Stimulated activated CD4-positive, alpha-beta T cell treated with anti-CD3 and anti-CD28 coated beads, Interleukin-15, amount 100 ng/mL, for 1 hour (primary cell): ENCODE data around the gene NEDD4L.

ENCODE experiments used
- DNase-seq, 2 donors: peaks; one replicate each; pipeline ENCODE4 v3.0.0-alpha.2; 2020; ENCODE audit warnings: low read depth in 1 of 2, low spot score in 1 of 2

The NEDD4L gene

DNA sequence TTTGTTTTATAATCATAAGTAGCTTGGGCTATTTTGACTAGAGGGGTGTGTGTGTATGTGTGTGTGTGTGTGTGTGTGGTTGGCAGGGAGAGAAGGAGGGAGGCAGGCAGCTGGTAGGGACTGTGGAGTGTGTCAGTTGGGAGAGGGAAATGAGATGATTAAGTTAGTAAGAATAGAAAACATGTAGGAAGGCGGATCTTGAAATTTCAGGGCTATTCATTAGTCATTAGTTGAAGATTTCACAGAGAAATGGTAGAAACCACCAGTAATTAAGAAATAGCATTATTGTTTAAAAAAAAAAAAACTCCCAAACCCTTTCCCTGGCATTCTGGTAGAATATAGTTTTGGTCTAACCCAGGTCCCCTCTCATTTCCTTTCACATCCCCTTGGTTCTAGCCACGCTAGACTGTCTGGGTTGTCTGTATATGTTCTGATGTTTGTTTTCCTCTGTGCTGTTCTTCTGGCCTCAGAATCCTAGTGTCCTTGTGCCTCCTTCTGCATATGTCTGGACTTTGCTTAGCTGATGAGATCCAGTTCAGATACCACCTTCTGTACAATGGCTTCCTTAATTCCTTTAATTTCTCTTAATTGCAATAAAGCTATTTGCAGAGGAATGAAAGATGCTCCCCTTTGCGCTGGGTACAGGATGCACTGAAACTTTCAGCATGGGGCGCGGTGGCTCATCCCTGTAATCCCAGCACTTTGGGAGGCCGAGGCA is 161.6 kb downstream of the NEDD4L start:
- DNase-seq = no peak

DNA sequence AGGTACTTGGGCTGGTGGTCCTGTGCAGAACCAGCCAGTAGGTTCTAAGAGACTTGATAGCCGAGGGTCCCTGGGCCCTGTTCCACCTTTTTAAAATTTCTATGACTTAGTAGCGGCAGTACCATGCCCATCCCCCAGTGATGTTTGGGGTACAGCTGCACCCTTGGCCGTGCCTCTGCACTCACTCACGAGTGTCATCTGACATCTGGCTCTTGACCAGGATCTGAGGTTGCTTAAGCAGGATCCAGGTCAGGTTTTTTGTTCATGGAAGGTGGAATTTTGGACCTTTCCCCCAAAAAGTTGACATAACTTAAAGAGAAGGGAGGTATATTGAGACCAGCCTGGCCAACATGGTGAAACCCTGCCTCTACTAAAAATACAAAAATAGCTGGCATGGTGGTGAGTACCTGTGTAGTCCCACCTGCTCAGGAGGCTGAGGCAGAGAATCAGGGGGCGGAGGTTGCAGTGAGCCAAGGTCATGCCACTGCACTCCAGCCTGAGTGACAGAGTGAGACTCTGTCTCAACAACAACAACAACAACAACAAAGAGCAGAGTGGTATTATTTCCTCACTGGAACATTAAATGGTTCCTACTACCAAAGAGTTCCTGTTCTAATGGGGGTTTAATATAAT is 163.6 kb downstream of the NEDD4L start:
- DNase-seq = no peak

DNA sequence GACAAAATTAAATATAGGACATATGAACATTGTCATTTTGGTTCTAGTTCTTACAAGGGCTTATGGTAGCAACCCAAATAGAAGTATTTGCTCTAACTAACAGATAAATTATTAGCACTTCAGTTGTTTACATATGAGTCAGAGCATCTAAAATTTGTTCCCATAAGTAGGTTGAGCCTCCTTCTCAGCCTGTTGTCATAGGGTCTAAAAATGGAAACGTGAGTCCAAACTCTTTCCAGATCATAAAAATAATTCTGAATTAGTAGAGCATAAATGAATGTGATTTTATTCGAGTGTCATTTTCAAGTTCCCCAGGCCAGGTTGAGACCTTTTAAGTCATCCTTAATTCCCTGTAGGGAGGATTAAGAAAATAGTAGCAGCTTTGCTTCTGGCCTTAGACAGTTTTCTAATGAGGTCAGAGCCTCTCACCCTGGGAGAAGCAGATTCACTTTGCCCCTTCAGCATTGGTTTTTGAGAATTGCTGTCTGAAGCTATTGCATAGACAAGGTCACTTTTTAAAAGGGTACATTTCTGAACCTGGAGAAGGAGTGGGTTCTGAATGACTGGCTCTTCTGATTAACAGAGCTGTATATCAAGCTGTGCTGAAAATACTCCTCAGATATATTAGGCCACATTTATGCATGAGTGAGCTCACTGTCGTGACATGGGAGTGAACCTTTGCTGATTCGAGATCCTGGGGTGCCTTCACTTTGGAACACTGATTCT is 164.3 kb downstream of the NEDD4L start:
- no peak for DNase-seq

DNA sequence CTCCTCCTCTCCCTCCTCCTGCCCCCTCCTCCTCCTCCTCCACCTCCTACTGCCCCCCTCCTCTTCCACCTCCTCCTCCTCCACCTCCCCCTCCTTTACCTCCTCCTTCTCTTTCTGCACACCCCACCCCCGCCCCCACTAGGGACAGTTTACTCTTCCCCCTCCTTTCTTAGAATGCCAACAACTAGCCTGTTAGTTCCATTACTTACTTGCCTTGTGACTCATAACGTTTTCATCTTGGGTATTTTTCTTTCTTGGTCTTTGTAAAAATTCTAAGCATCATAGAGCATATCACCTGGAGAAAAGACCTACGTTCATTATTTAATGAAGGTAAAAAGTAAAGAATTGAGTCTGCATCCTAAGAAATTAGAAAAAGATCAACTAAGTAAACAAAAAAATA is 165.3 kb downstream of the NEDD4L start:
- DNase-seq = no peak

DNA sequence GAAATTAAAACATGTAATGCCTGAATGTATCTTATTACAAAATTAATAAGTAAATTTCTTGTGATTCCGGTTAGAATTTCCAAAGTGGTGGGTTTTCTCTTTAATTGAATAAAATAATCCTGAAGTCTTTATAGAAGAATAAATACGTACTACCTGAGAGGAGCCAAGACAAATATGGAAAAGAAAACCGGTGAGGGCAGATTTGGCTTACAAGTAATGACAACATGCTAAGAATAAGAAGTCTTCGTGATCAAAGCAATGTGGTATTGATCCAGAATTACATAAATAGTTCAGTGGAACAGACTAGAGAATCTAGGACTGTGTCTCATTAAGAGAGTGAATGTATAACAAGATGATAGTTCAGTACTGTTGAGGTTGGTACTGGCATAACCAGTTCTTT is 167.5 kb downstream of the NEDD4L start:
- DNase-seq = no peak

DNA sequence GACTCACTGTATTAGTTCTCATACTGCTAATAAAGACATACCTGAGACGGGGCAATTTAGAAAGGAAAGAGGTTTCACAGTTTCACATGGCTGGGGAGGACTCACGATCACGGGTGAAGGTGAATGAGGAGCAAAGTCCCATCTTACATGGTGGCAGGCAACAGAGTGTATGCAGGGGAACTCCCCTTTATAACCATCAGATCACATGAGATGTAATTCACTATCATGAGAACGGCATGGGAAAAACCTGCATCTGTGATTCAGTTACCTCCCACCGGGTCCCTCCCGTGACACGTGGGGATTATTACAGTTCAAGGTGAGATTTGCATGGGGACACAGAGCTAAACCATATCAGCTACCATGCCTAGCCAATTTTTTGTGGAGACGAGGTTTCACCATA is 168.2 kb downstream of the NEDD4L start:
- no peak for DNase-seq

DNA sequence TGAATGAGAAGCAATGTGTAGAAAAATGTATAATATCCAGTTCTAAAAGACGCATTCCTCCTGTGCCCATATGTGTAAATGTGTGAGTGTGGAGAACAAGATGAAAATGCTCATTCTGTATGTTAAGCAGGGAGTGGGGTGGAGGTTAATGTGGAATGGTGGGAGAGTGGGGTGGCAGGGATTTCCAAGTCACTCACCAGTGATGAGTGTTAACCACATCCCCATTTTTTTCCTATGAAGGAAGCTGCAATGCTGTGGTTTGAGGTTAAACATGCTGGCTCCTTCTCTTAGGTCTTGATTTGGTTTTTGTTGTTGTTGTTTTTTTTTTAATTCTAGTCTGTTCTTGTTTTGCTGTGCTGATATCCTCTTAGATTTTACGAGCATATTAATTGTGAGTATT is 169.4 kb downstream of the NEDD4L start:
- DNase-seq = no peak

DNA sequence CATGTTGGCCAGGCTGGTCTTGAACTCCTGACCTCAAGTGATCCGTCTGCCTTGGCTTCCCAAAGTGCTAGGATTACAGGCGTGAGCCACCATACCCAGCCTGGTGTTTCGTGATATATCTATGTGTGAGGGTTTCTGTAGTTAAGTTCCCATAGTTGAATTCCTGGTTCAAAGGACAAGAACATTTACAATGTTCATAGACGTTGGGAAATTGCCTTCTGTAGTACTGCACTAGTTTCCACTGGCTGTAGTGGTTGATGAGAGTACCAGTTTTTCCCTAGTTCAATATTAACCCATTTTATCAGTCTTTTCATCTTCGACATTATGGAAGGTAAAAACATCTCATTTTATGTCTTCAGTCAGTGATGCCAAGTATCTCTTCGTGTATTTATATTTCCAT is 171.0 kb downstream of the NEDD4L start:
- no peak for DNase-seq

DNA sequence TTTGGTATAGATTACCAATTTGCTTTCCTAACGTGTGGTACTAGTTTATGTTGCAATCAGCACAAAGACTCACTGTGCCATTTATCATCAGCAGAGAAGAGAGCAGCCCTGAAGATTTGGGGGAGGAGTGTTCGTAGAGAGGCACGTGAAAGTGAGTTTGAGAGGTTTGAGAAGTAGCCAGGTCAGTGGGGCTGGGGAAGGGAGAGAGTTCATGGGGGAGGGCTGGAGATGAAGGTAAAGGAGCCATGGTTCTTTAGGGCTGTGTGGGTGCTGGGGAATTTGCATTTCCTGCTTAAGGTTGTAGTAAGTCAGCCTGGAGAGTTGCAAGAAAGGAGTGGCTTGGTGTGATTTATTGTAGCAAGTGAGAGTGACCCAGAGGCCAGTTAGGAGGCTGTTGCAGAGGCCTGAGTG is 172.1 kb downstream of the NEDD4L start:
- no peak for DNase-seq

DNA sequence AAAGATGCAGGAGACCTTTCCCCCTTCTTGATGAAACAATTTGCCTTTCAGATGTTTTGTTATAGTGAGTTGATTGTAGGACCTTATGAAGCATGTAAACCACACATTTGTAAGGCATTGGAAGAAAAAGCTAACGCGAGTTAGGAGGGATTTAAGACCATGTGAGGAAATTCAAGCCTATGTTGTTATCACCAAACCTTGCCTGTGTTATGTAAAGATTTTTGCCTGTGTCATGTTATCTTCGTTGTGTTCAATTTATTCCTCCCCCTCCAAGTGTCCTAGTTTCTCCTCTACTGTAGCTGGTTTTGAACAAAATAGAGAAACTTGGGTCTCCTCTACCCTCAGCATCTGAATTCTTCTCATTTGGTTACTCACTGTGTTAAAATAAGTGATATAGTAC is 173.0 kb downstream of the NEDD4L start:
- no peak for DNase-seq

DNA sequence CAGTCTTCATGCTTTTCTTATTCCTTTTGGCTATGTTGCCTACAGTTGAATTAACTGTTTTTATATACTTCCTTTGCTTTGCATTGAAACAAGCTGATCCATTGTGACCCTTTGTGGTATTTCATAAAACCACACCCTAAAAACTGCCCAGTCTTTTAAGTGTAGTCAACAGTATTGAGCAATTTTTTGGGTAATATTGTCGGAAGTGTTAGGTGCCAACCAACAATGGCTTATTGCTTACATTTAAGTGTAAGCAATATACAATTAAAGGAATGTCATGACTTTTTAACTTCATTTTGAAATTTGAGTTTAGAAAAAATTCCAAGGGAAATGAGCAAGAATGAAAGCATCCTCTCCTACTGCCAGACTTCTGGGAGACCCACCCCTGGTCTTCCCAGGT is 174.1 kb downstream of the NEDD4L start:
- no peak for DNase-seq

DNA sequence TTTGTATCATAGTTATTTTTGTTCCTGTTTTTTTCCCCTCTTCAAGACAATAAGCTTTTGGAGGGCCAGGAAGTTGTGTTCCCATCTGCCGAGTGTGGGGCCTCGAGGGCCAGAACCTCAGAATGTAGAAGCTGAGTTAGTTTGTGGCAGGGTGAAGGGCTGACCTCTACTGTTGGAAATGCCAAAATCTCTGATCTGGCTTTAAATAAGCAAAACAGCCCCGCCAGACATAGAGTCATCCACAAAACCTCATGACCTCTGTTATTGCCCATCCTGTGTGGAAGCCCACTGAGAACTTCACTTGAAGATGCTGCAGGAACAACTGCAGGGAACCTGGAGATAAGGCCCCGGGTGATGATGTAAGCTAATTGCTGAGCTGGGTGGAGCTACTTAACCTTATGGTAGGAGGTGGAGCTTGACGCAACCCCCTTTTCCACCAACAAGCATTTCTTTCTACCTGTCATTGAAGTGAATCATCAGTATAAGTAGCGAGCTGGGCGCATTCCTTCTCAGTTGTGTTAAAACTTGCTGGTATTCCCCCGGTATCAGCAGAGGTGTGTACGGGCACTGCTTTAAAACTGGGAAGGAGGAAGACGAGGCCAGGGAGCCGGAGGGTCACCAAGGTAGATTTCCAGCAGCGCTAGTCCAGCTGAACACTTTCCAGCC is 177.2 kb downstream of the NEDD4L start:
- no peak for DNase-seq

DNA sequence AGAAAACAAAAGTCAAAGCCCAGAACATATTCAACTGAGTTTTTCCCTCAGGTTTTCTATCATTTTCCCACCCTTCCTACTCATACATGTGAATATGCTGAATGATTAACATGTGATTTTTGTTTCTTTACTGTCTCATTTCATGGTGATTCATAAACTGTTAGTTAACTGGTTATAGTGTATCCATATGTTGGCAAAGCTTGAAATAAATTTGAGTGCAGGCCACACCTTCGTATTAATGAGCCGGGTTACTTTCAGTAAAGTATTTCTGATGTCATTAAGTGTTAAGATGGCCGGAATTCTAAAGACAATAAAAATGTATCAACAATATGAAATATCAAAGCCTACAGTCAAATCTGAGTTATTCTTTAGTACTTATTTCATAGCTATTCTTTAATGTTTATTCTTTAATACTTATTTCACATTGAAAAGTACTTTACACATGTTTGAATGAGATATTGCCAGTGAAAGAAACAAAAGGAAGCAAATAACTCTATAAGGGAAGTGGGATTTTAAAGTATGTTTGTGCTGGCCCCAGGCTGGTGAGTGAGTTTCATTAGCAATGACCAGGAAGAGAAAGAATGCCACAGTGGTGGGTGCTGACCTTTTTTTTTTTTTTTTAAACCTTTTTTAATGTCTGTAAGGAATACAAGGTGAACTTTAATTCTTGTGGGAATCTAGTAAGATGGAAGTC is 178.6 kb downstream of the NEDD4L start:
- DNase-seq = no peak

DNA sequence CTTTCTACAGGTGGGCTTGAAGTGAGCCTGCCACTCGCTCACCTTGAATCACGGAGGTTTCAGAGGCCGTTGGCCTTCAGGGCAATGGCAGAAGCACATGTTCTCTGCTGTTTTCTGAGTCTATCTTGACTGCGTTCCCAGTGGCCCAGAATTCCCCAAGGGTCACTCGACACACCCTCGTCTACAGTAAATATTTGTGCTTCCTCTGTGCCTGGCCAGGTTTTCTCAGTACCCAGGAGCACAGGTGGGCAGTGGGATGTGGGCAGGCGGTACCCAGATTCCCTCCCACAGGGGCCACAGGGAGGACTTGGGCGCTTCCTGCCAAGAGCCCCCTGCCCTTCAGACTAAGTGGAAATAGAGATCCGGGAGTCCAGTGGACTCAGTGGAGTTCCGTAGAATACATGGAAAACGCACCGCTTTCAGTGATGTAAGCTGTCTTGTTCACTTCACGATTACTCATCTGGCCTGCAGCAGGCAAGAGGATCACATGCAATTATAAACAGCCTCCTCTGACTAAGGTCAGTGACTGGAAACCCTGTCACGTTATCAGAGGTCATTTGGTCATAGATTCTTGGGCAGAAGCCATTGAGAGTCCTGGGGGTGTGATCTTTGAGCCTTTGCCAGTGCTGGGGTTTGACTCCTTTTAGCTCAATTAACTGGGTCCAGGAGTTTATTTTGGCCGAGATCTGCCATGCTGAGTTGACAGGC is 179.8 kb downstream of the NEDD4L start:
- no peak for DNase-seq

DNA sequence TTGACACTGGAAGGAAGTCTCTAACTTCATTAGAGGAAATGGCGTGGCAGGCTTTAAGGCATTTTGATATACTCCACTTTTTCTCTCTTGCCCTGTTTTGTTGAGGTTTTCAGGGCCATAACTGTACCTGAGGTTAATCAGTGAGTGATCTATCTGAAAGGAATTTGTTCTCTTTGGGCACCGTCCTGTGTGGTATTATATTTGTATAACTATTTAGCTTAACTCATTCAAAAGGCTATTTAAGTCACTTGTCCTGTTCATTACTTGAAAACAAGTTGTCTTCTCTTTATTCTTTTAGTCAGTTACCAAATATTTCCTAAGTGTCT is 180.4 kb downstream of the NEDD4L start:
- DNase-seq = no peak

DNA sequence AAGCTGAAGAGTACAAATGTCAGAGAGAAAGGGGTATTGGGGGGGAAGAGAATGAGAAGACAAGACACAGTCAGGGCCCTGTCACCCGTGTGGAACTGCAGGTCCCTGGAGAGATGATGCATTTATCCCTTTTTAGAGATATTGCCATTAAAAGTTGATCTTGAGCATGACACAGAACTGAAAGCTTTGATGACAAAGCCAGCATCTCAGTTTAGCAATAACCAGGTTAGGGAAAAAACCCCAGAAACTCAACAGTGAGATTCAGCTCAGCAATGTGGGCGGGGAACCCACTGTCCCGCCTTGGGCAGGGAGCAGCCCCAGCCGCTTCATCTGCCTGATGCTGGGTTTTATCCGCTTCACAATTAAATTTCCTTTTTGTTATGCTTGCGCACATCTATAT is 181.1 kb downstream of the NEDD4L start:
- no peak for DNase-seq

DNA sequence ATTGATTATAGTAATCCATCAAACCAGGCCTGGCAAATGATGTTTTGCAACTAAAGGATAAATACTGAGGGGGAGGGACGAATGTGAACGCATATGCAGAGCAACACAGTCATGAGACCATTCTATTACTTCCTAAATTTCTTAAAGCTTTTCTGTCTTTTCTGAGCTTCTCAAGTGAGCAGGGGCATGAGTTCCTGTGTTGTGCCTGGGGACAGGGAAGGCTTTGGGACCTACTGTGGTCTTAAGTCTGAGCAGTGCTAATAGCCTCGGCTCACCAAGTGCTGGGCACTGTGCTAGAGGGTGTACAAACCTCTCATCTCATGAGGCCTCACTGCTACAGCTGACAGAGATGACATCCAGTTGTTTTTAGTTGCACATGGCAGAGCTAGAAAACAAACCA is 182.4 kb downstream of the NEDD4L start:
- DNase-seq = no peak

DNA sequence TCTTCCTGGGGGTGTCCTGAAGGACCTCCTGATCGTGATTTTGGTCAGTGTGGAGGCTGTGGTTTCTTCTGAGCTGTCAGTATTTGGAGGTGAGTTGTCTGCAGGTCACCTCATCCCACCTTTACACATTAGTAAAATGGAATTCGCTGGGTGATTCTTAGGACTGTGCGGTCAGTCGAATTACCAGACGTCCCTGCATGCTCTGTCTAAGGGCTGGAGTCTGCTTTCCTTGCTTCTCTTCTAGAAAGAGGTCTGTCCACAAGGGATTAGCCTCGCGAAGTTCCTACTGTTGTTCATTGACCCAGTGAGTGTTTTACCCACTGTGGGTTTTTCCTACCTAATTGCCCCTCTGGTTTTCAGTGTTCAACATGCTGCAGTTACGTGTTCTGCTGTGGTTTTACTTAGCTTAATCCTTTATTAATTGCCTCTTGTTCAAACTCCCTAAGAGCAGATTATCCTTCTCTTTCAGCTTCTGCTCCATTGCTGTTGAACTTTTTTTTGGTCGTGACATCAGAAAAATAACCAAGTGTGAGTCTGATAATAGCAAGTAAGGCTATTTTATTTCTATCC is 183.4 kb downstream of the NEDD4L start:
- no peak for DNase-seq

DNA sequence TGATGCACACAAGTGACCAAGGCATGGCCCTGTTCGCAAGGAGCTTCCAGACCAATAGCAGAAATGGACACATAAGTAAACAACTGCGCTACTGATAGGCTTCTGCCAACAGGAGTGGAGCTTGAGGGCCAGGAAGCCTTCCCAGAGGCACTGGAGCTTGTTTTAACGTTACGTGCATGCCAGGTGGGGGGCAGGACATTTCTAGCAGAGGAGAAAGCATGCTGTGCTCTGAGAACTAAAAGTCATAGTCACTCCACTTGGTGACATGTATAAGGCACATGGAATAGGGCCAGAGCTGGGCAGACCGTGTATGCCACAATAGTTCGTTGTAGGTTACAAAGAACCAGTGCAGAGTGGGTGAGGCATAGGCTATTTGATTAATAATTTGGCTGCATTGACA is 184.2 kb downstream of the NEDD4L start:
- no peak for DNase-seq

DNA sequence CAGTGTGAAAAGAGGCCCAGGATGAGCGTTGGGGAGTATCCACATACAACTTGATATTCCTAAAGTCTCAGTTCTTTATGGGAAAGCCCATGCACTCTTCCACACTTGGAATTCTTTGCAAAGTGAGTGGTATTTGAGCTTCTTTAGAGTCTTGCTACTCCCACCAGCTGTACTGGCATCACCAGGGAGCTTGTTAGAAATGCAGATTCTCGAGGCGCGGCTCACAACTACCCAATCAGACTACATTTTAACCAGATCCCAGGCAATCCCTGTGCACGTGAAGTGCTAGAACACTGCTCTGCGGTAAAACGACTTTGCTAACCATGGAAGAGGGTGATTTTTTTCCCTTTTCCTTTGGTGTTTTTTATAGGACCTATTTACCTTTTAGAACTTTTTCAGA is 184.7 kb downstream of the NEDD4L start:
- no peak for DNase-seq

DNA sequence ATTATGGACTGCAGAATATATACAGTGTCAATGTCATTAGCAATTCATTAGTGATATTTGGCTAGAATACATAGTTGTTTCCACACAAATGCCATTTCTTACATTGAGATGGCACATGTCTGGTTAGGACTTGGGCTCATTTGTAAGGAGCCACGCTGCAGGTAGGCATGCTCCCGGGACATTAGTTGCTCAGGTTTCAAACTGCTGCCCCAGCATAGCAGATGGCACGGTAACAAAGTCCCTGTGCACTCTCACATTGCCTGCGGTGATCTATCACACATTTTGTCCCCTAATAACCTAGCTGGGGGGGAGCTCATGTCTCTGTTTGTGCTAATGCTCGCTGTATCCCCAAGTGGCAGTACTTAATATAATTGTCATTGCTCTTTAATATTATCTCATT is 185.1 kb downstream of the NEDD4L start:
- DNase-seq = no peak
